Neural progenitor cell (in vitro differentiated cells): ENCODE data around the gene ADGRD1.

Experiments
- EZH2 ChIP-seq: fragments of 200-600 bp; sonication (generic); IDR thresholded peaks from 2 replicates; pipeline ENCODE4 v1.6.1; 2017; ENCODE audit warnings: antibody characterized with exemption, mild to moderate bottlenecking, moderate library complexity
- EZH2phosphoT487 ChIP-seq: fragments of 200-600 bp; sonication (generic); IDR thresholded peaks from 2 replicates; pipeline ENCODE4 v1.6.1; 2017; ENCODE audit warnings: antibody characterized with exemption
- TF ChIP-seq, protein P1 (sequence below): fragments of 200-600 bp; sonication (generic); IDR thresholded peaks from 2 replicates; pipeline ENCODE4 v1.5.1; 2017; ENCODE audit warnings: antibody characterized with exemption, mild to moderate bottlenecking

DNA sequence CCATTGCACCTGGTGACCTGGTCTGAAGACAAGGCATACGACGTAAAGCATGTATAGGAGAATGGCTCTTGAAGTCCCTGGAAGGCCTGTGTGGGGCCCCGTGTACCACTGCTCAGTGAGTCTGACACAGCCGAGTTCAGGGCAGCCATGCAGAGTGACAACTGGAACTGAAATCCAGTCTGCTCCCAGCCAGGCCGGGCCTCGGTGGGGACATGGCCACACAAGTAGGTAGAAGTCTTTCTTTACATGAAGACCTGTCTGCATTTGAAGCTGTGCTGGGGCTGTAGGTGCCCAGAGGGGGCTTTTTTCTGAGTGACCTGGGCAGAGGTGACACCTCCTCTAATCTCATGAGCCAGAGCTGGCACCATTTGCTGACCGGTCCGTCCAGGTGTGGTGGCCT lies 35.7 kb downstream of the ADGRD1 start:
- TF ChIP-seq, protein P1, sequence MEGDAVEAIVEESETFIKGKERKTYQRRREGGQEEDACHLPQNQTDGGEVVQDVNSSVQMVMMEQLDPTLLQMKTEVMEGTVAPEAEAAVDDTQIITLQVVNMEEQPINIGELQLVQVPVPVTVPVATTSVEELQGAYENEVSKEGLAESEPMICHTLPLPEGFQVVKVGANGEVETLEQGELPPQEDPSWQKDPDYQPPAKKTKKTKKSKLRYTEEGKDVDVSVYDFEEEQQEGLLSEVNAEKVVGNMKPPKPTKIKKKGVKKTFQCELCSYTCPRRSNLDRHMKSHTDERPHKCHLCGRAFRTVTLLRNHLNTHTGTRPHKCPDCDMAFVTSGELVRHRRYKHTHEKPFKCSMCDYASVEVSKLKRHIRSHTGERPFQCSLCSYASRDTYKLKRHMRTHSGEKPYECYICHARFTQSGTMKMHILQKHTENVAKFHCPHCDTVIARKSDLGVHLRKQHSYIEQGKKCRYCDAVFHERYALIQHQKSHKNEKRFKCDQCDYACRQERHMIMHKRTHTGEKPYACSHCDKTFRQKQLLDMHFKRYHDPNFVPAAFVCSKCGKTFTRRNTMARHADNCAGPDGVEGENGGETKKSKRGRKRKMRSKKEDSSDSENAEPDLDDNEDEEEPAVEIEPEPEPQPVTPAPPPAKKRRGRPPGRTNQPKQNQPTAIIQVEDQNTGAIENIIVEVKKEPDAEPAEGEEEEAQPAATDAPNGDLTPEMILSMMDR, result no peak
- TF ChIP-seq EZH2 (no peak), EZH2phosphoT487 (no peak)
